GM21381 (cell line): ENCODE data around the gene SHC3.

ENCODE experiments used
- ATAC-seq: cut with Tn5 transposase; IDR thresholded peaks from one replicate; pipeline ENCODE4 v1.9.1; 2021; ENCODE audit warnings: mild to moderate bottlenecking, moderate library complexity; ENCODE audit not compliant: unreplicated experiment

SHC3 gene

GRCh38 chr9:89006267-89006666, 172.4 kb downstream of the SHC3 start:
- no peak for ATAC-seq

GRCh38 chr9:89005323-89005722, 173.3 kb downstream of the SHC3 start:
- ATAC-seq: no peak

GRCh38 chr9:89002987-89003386, 175.6 kb downstream of the SHC3 start:
- no peak for ATAC-seq

- ATAC-seq: no peak
Measured at GRCh38 chr9:89001917-89002540, 176.6 kb downstream of the SHC3 start.

- ATAC-seq: no peak
Measured at GRCh38 chr9:89000973-89001916, 177.4 kb downstream of the SHC3 start.

- no peak for ATAC-seq
Measured at GRCh38 chr9:89000371-89000781, 178.2 kb downstream of the SHC3 start.

GRCh38 chr9:88998911-88999310, 179.7 kb downstream of the SHC3 start:
- no peak for ATAC-seq

- no peak for ATAC-seq
Measured at GRCh38 chr9:88998503-88998902, 180.1 kb downstream of the SHC3 start.

GRCh38 chr9:88997646-88998045, 181.0 kb downstream of the SHC3 start:
- ATAC-seq: no peak

GRCh38 chr9:88996921-88997235, 181.7 kb downstream of the SHC3 start:
- ATAC-seq: no peak

GRCh38 chr9:88996046-88996920, 182.3 kb downstream of the SHC3 start:
- no peak for ATAC-seq

DNA sequence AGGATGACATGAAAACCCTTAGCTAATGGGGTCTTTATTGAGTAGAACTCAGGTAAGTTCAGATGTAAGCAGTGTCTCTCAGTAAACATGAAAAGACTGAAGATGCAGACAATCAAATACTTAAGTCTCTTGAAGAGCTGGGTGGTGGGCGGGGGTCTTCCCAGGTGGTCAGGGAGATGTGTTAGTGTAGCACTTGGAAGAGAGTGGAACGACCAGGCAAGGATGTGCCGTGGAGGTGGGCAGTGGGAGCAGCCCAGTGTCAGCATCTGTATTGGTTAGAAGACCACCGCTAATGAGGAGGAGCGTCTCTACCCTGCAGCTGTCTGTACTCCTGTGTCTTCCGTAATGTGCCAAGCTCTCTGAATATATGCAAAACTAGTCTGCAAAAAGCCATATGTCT, 183.0 kb downstream of the SHC3 start:
- ATAC-seq: no peak

DNA sequence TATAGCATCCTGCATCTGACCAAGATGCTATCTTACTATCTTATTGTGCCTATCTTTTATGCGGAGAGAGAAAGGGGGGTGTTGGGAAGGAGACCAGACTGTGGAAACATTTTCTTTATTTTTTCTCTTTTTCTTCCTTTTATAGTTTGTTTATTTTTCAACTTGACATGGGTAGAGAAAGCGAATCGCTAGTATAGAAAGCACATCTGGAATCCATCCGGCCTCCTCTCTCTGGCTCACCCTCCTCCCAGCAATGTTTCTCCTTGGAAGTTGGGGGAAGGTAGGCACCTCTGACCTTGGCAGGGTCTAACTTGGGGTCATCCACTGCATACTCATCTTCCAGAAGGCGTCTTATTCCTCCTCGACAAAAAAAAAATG, 183.4 kb downstream of the SHC3 start:
- no peak for ATAC-seq

DNA sequence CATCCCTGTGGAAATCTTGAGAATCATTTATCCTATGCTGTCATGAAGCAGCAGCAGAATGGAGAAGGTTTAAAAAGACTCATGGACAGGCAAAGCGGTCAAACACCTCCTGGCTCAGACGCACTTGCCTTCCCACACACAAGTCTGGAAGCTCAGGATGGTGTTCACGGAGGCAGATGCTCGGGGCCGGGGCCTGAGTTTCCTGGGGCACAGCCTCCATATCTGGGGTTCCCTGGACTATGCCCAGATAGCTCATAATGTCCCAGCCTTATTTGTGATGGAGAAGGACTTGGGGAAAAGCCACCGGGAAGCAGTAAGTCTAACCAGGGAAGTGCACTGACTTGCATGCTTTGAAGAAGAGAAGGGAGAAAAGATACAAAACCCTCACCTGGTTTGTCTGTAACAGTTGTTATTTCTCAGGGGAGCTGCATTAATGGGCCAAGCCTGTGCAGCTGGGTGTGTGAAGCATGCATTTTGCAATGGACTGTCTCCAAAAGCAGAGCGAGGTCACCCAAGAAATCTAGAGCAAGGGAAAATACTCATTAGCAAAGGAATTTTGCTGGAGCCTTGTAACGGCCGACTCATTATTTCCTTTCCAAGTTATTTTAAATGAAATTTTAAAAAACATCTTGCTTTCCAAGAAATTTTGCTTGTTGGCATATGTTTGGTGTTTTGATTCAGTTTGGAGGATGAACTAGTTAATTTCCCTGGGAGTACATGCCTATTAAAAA, 184.0 kb downstream of the SHC3 start:
- ATAC-seq: no peak

GRCh38 chr9:88993871-88994460, 184.7 kb downstream of the SHC3 start:
- no peak for ATAC-seq

GRCh38 chr9:88993327-88993726, 185.3 kb downstream of the SHC3 start:
- no peak for ATAC-seq

GRCh38 chr9:88992556-88992955, 186.1 kb downstream of the SHC3 start:
- ATAC-seq: no peak

DNA sequence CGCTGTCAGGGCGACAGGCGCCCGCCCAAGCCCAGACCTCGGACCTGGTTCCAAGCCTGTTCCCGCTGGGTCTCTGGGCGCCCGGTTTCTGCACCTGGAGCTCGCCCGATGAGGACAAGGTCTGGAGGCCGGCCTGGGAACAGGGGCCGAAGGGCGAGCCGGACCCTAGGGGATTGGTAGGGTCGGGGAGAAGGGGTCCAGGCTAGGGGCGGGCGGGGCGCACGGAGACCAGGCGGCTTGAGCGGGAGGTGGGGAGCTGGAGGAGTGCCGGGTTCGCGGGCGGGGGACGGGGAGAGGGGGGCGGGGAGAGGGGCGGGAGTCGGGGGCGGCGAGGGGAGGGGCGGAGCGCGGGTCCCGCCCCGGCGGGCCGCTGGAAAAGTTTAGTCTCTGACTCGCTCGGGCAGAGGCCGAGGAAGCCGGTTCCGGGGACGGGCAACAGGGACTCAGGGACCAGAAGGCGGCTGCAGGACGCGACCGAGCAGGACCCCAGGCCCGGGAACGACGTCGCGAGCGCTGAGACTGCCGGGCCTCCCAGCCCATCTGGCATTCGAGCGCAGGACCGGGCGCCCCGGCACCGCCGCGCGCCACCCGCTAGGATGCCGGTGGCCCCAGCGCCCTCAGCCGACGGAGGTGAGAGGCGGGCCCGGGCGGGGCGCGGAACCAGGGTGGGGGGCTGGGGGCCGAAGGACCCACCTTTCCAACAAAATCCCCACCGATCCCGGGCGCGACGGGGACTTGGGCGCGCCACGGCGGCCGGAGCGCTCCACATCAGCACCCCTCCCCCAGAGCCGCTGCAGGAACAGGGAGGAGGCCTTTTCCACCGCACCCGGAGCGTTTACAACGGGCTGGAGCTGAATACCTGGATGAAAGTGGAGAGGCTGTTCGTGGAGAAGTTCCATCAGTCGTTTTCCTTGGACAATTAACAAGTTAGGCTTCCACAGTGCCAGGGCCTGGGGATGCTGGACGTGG, 187.3 kb downstream of the SHC3 start, which contains the start of gene S1PR3:
S1PR3 (plus strand) TSS at position 403 of the 969 bp plus-strand sequence. CDS start 9,733 bp downstream, outside the sequence.
- ATAC-seq: no peak

DNA sequence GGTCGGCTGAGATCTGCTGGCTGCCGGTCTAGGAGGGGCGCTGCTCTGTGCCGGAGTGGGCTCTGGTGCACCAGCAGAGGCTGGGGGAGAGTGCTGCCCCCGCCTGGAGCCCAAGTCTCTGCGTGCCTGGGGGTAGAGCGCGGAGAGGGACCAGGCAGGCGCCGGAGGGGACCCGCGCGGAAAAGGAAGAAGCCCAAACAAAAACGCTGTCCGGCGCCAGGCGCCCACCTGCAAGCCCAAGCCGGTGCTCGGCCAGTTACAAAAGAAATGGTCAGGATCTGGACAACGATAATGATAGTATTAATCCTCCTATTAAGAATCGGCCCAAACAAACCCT, 187.9 kb downstream of the SHC3 start:
- no peak for ATAC-seq
